ENCODE data around the gene FEN1. TPM values are rescaled to one million over a fixed set of nuclear protein-coding genes. Genes with fewer than 3 reads are reported as not detected.

FEN1 gene
- total and polyA plus RNA-seq, 2 of the 13 experiments (the other 11 are each of a cell fraction or from before 2014, with no cell fraction given): 12.4 to 102 TPM

DNA sequence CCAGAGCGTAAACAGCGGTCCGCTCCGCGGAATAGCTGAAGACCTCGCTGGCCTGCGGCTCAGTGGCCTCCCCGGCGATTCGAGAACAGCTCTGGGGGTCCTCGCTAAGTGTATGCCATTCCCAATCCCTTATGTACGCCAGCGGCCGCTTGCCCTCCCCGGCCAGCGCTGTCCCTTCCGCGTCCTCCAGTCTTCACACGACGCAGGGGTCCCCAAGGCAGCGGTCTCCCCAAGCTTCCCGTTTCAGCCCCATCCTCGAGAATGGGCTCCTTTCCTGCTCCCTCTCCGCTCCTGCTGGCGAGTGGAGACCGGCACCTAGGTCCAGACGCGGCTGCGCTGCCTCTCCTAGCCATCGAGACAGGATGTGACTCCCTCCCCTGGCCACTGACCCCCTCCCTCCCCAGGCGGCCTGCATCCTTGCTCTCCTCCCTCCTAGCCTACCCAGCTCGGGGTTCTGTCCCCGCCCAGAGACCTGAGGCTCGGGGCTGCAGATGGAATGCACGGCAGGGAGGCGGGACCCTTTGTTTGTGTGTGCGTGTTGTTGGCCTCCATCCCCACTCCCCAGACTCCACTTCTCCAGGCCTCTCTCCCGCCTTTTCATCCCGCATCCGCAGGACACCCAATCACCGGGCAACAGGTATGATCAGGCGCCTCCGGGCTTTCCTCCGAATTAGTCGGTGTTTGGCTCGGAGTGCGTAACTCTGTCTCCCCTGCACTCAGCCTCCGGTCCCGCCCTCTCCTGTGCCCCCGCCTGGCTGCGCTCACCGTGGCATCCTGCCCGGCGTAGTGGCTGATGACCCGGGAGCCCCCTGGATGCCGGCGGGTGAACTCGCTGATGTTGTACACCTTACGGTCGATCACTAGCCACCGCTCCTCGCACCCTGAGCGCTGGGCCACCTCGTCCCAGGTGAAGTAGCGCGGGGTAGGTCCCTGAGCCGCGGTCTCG lies 23.4 kb downstream of the FEN1 start:
- in situ Hi-C loops (cut with HindIII; ENCODE audit: extremely low pct_ligation_motif_present, low pct_unique_long_range_greater_than_20kb) (no loop called here), intact Hi-C loops (cut with micrococcal nuclease; ENCODE audit: unreplicated experiment) (loop anchor here (1.0 kb wide), 1 partner anchor 19 kb away; no protein-coding TSS in a partner anchor)
- peak; percentile 64 for DNase-seq (ENCODE audit: low spot score)
- H3K4me3 ChIP-seq (replicated peaks in 1 of 3; ENCODE audit: insufficient read depth in 1 of 3, low read depth in 2 of 3, low read length in 3 of 3): peak overlapping the region; percentile 74 to 94 (median 81)
- ChIA-PET POLR2A (interaction anchor here (0.6 to 5.8 kb wide), 29 partner anchors 11 to 829 kb away, joined by 3 to 50 read pairs (median 6); partner anchors contain the start of genes AHNAK, BEST1, FADS2 and FEN1), CTCF (ENCODE audit: low intra/inter-chr PET ratio, low total read pairs) (interaction anchor here (1.0 to 1.3 kb wide), 2 partner anchors 13 to 19 kb away, joined by 3 to 6 read pairs; no protein-coding TSS in a partner anchor)
- no peak overlapping the region for H2AFZ ChIP-seq (ENCODE audit: low read length)
- no peaks in the 10 kb centered on the region for H3K9me3 ChIP-seq (ENCODE audit: low read length)
- no peaks in the 10 kb centered on the region for H4K20me1 ChIP-seq (ENCODE audit: insufficient read depth, low read length)
- no peaks in the 10 kb centered on the region; a peak in 1 of 5 replicates for H3K27me3 ChIP-seq (ENCODE audit: control insufficient read depth in 1 of 2, insufficient read depth in 2 of 2, low read length in 2 of 2)
- WGBS (ENCODE audit: low lambda C conversion rate): under 1% methylated on average over 31 of the region's 69 CpGs
- no peak for FAIRE-seq
- ATAC-seq: peak; percentile 37
- TSS peak; percentile 82 for BruUV-seq (replicated peaks)
- peak overlapping the region; percentile 99 for H3K27ac ChIP-seq (ENCODE audit: extremely low read length, insufficient read depth, low read length)
- peaks cover 50% of the 10 kb centered on the region for H3K4me1 ChIP-seq (ENCODE audit: insufficient read depth, low read length)
- peak overlapping the region; percentile 99 for H3K4me2 ChIP-seq (ENCODE audit: low read depth, low read length)
- H3K9ac ChIP-seq (ENCODE audit: insufficient read depth, low read depth, low read length): peak overlapping the region; percentile 98
- H3K36me3 ChIP-seq (replicated peaks in 1 of 2; ENCODE audit: control insufficient read depth in 1 of 2, insufficient read depth in 2 of 2, low read length in 2 of 2): peaks cover 8 to 25% of the 10 kb centered on the region in 2 experiments
- peaks cover 25% of the 10 kb centered on the region for H3K79me2 ChIP-seq (ENCODE audit: insufficient read depth, low read length)
- TF ChIP-seq, protein P1, sequence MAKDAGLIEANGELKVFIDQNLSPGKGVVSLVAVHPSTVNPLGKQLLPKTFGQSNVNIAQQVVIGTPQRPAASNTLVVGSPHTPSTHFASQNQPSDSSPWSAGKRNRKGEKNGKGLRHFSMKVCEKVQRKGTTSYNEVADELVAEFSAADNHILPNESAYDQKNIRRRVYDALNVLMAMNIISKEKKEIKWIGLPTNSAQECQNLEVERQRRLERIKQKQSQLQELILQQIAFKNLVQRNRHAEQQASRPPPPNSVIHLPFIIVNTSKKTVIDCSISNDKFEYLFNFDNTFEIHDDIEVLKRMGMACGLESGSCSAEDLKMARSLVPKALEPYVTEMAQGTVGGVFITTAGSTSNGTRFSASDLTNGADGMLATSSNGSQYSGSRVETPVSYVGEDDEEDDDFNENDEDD (CRISPR knock-in tag; IDR thresholded peaks at IDR 0.05; ENCODE audit: borderline replicate concordance): no peak
- TF ChIP-seq HOXD1 (CRISPR knock-in tag; IDR thresholded peaks at IDR 0.05): peak; percentile 59; the same call in 1 of the 2 replicates
- no peak for TF ChIP-seq MZF1 (CRISPR knock-in tag; IDR thresholded peaks at IDR 0.05; ENCODE audit: borderline replicate concordance)
- 0 out of 2 replicates have a peak, but pooled peaks have one; percentile 20 for TF ChIP-seq DNMT1 (CRISPR knock-in tag; IDR thresholded peaks at IDR 0.05)
- TF ChIP-seq DMAP1 (CRISPR knock-in tag; IDR thresholded peaks at IDR 0.05): no peak; the same call in none of the 2 replicates
- TF ChIP-seq, protein P2, sequence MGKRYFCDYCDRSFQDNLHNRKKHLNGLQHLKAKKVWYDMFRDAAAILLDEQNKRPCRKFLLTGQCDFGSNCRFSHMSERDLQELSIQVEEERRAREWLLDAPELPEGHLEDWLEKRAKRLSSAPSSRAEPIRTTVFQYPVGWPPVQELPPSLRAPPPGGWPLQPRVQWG (CRISPR knock-in tag; IDR thresholded peaks at IDR 0.05; ENCODE audit: borderline replicate concordance, low read depth): no peak
- no peak for TF ChIP-seq SATB2 (CRISPR knock-in tag; IDR thresholded peaks at IDR 0.05)
- TF ChIP-seq NAIF1 (CRISPR knock-in tag; IDR thresholded peaks at IDR 0.05; ENCODE audit: borderline replicate concordance): peak; percentile 23; the same call in 1 of the 2 replicates
- TF ChIP-seq, protein P3, sequence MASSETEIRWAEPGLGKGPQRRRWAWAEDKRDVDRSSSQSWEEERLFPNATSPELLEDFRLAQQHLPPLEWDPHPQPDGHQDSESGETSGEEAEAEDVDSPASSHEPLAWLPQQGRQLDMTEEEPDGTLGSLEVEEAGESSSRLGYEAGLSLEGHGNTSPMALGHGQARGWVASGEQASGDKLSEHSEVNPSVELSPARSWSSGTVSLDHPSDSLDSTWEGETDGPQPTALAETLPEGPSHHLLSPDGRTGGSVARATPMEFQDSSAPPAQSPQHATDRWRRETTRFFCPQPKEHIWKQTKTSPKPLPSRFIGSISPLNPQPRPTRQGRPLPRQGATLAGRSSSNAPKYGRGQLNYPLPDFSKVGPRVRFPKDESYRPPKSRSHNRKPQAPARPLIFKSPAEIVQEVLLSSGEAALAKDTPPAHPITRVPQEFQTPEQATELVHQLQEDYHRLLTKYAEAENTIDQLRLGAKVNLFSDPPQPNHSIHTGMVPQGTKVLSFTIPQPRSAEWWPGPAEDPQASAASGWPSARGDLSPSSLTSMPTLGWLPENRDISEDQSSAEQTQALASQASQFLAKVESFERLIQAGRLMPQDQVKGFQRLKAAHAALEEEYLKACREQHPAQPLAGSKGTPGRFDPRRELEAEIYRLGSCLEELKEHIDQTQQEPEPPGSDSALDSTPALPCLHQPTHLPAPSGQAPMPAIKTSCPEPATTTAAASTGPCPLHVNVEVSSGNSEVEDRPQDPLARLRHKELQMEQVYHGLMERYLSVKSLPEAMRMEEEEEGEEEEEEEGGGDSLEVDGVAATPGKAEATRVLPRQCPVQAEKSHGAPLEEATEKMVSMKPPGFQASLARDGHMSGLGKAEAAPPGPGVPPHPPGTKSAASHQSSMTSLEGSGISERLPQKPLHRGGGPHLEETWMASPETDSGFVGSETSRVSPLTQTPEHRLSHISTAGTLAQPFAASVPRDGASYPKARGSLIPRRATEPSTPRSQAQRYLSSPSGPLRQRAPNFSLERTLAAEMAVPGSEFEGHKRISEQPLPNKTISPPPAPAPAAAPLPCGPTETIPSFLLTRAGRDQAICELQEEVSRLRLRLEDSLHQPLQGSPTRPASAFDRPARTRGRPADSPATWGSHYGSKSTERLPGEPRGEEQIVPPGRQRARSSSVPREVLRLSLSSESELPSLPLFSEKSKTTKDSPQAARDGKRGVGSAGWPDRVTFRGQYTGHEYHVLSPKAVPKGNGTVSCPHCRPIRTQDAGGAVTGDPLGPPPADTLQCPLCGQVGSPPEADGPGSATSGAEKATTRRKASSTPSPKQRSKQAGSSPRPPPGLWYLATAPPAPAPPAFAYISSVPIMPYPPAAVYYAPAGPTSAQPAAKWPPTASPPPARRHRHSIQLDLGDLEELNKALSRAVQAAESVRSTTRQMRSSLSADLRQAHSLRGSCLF (CRISPR knock-in tag; IDR thresholded peaks at IDR 0.05; ENCODE audit: borderline replicate concordance): no peak
- TF ChIP-seq, protein P4, sequence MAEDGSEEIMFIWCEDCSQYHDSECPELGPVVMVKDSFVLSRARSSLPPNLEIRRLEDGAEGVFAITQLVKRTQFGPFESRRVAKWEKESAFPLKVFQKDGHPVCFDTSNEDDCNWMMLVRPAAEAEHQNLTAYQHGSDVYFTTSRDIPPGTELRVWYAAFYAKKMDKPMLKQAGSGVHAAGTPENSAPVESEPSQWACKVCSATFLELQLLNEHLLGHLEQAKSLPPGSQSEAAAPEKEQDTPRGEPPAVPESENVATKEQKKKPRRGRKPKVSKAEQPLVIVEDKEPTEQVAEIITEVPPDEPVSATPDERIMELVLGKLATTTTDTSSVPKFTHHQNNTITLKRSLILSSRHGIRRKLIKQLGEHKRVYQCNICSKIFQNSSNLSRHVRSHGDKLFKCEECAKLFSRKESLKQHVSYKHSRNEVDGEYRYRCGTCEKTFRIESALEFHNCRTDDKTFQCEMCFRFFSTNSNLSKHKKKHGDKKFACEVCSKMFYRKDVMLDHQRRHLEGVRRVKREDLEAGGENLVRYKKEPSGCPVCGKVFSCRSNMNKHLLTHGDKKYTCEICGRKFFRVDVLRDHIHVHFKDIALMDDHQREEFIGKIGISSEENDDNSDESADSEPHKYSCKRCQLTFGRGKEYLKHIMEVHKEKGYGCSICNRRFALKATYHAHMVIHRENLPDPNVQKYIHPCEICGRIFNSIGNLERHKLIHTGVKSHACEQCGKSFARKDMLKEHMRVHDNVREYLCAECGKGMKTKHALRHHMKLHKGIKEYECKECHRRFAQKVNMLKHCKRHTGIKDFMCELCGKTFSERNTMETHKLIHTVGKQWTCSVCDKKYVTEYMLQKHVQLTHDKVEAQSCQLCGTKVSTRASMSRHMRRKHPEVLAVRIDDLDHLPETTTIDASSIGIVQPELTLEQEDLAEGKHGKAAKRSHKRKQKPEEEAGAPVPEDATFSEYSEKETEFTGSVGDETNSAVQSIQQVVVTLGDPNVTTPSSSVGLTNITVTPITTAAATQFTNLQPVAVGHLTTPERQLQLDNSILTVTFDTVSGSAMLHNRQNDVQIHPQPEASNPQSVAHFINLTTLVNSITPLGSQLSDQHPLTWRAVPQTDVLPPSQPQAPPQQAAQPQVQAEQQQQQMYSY (CRISPR knock-in tag; IDR thresholded peaks at IDR 0.05): no peak
- 0 out of 2 replicates have a peak, but pooled peaks have one; percentile 32 for TF ChIP-seq PCBP1 (IDR thresholded peaks at IDR 0.05; ENCODE audit: borderline replicate concordance, low read depth, low read length)
